Nephron (organoid): ENCODE results near the gene RPL27A.

ENCODE experiments used
- H3K27ac Mint-ChIP-seq, 3 experiments: 2 replicates each; pipeline ENCODE4 v1.8.0; 2020; ENCODE audit warnings: mixed read lengths in 3 of 3, mild to moderate bottlenecking in 2 of 3, moderate library complexity in 1 of 3
- H3K27me3 Mint-ChIP-seq: 2 replicates; pipeline ENCODE4 v1.8.0; 2021; ENCODE audit warnings: low read depth, mild to moderate bottlenecking, moderate library complexity, mixed read lengths
- H3K36me3 Mint-ChIP-seq: 2 replicates; pipeline ENCODE4 v1.8.0; 2020; ENCODE audit warnings: low read depth, mixed read lengths
- H3K4me1 Mint-ChIP-seq: 2 replicates; pipeline ENCODE4 v1.8.0; 2020; ENCODE audit warnings: mixed read lengths
- H3K4me3 Mint-ChIP-seq, 3 experiments: 2 replicates each; pipeline ENCODE4 v1.8.0; 2020; ENCODE audit warnings: mild to moderate bottlenecking in 3 of 3, mixed read lengths in 3 of 3, moderate library complexity in 2 of 3
- H3K9me3 Mint-ChIP-seq: 2 replicates; pipeline ENCODE4 v1.8.0; 2020; ENCODE audit warnings: mixed read lengths
- CTCF ChIP-seq, 3 experiments: fragments of 200-600 bp; sonication (generic); IDR thresholded peaks; one replicate each; pipeline ENCODE4 v1.5.0; 2021; ENCODE audit warnings: antibody characterized with exemption in 3 of 3; ENCODE audit not compliant: unreplicated experiment in 3 of 3

Gene RPL27A

GRCh38 chr11:8733852-8734251 lies 51.3 kb downstream of the RPL27A start:
- peak overlapping the region in 1 of 3 experiments; percentile 43 for H3K27ac Mint-ChIP-seq
- no peaks in the 10 kb centered on the region for H3K27me3 Mint-ChIP-seq
- H3K4me3 Mint-ChIP-seq, result no peak overlapping the region
- H3K9me3 Mint-ChIP-seq, result no peaks in the 10 kb centered on the region
- peaks cover 26% of the 10 kb centered on the region for H3K4me1 Mint-ChIP-seq
- H3K36me3 Mint-ChIP-seq, result peaks cover 20% of the 10 kb centered on the region
- no peak for TF ChIP-seq CTCF (IDR thresholded peaks at IDR 0.05; ENCODE audit: unreplicated experiment in 3 of 3)

GRCh38 chr11:8735094-8735493 lies 52.5 kb downstream of the RPL27A start:
- H3K36me3 Mint-ChIP-seq, result peaks cover 13% of the 10 kb centered on the region
- H3K9me3 Mint-ChIP-seq, result no peaks in the 10 kb centered on the region
- H3K27me3 Mint-ChIP-seq, result no peaks in the 10 kb centered on the region
- H3K4me1 Mint-ChIP-seq, result peaks cover 16% of the 10 kb centered on the region
- no peak overlapping the region for H3K27ac Mint-ChIP-seq
- no peak overlapping the region for H3K4me3 Mint-ChIP-seq
- no peak for TF ChIP-seq CTCF (IDR thresholded peaks at IDR 0.05; ENCODE audit: unreplicated experiment in 3 of 3)

- H3K27me3 Mint-ChIP-seq, result no peaks in the 10 kb centered on the region
- H3K27ac Mint-ChIP-seq, result no peak overlapping the region
- H3K9me3 Mint-ChIP-seq, result no peaks in the 10 kb centered on the region
- no peak for TF ChIP-seq CTCF (IDR thresholded peaks at IDR 0.05; ENCODE audit: unreplicated experiment in 3 of 3)
- no peak overlapping the region for H3K4me3 Mint-ChIP-seq
- no peaks in the 10 kb centered on the region for H3K4me1 Mint-ChIP-seq
- H3K36me3 Mint-ChIP-seq, result peaks cover 10% of the 10 kb centered on the region
Observed at GRCh38 chr11:8739309-8739793, 56.8 kb downstream of the RPL27A start.
